Suprapubic skin (tissue), 4 donors: Measurements from ENCODE around the gene SUSD4. TPM values are rescaled to one million over a fixed set of nuclear protein-coding genes. Genes with fewer than 3 reads are reported as not detected.
"Not testable (repeated sequence)": the region's sequence is repeated elsewhere in the genome, so short reads cannot be mapped to it uniquely, and the experiment has no call there.

Source experiments
- DNase-seq, 2 donors: peaks; one replicate each; pipeline ENCODE4 v3.0.0-alpha.2; 2019; ENCODE audit warnings: low spot score in 2 of 2
- H3K27ac ChIP-seq: fragments of 200-600 bp; sonication (generic); one replicate; pipeline ENCODE4 v1.5.1; 2019
- H3K27me3 ChIP-seq: fragments of 200-600 bp; sonication (generic); one replicate; pipeline ENCODE4 v1.5.1; 2019
- H3K36me3 ChIP-seq: fragments of 200-600 bp; sonication (generic); one replicate; pipeline ENCODE4 v1.5.1; 2019
- H3K4me1 ChIP-seq: fragments of 200-600 bp; sonication (generic); one replicate; pipeline ENCODE4 v1.5.1; 2019
- H3K4me3 ChIP-seq: fragments of 200-600 bp; sonication (generic); one replicate; pipeline ENCODE4 v1.5.1; 2019; ENCODE audit warnings: mild to moderate bottlenecking
- H3K9me3 ChIP-seq: fragments of 200-600 bp; sonication (generic); one replicate; pipeline ENCODE4 v1.5.1; 2019
- EP300 ChIP-seq: sonication (generic); formaldehyde crosslinking; IDR thresholded peaks from one replicate; pipeline ENCODE4 v1.6.1; 2017; ENCODE audit warnings: antibody characterized with exemption
- POLR2A ChIP-seq, 2 donors: fragments of 450-650 bp; IDR thresholded peaks; one replicate each; pipeline ENCODE4 v1.6.1; 2017; ENCODE audit warnings: antibody characterized with exemption in 2 of 2, mild to moderate bottlenecking in 2 of 2, moderate library complexity in 2 of 2
- POLR2AphosphoS5 ChIP-seq, 3 donors: sonication (generic); formaldehyde crosslinking; IDR thresholded peaks; one replicate each; pipeline ENCODE4 v1.6.1; 2017; ENCODE audit warnings: antibody characterized with exemption in 3 of 3
- WGBS: methylation state at CpG from one replicate; pipeline ENCODE4 v1.1.5; 2018; 5-methylcytosine and 5-hydroxymethylcytosine counted together
- total RNA-seq, 4 donors: library from RNA; depleted of rRNA; stranded (reverse); fragments of >200 nt; gene quantifications; one replicate each; pipeline ENCODE4 v1.1.0, GENCODE V29; 2016
- TF ChIP-seq, protein P1 (sequence below), 2 donors: fragments of 200-600 bp in 1 of 2; fragments of 450-650 bp in 1 of 2; sonication (generic) in 1 of 2; IDR thresholded peaks; one replicate each; pipeline ENCODE4 v1.5.1; 2016 to 2019; ENCODE audit warnings: antibody characterized with exemption in 2 of 2, mild to moderate bottlenecking in 1 of 2, moderate library complexity in 1 of 2

SUSD4 gene
- total RNA-seq, 4 donors from 2014 or later, result 3.3 to 11.3 (median 6.7) TPM

DNA sequence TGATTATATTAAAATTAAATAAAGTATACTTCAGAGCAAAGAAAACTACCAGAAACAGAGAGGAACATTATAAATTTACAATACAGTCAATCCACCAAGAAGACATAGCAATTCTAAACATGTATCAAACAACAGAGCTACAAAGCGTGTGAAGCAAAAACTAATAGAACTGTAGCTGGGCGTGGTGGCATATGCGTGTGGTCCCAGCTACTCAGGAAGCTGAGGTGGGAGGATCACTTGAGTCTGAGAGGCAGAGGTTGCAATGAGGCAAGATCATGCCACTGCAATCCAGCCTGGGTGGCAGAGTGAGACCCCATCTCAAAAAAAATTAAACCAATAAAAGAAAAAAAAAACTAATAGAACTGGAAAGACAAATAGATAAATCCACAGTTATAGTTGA lies 41.5 kb upstream of the SUSD4 start:
- WGBS, result 83% methylated on average over 3 of the region's 3 CpGs
- TF ChIP-seq EP300 (no peak), POLR2A (IDR thresholded peaks at IDR 0.05) (no peak), POLR2AphosphoS5 (IDR thresholded peaks at IDR 0.05) (no peak)
- TF ChIP-seq, protein P1, sequence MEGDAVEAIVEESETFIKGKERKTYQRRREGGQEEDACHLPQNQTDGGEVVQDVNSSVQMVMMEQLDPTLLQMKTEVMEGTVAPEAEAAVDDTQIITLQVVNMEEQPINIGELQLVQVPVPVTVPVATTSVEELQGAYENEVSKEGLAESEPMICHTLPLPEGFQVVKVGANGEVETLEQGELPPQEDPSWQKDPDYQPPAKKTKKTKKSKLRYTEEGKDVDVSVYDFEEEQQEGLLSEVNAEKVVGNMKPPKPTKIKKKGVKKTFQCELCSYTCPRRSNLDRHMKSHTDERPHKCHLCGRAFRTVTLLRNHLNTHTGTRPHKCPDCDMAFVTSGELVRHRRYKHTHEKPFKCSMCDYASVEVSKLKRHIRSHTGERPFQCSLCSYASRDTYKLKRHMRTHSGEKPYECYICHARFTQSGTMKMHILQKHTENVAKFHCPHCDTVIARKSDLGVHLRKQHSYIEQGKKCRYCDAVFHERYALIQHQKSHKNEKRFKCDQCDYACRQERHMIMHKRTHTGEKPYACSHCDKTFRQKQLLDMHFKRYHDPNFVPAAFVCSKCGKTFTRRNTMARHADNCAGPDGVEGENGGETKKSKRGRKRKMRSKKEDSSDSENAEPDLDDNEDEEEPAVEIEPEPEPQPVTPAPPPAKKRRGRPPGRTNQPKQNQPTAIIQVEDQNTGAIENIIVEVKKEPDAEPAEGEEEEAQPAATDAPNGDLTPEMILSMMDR (IDR thresholded peaks at IDR 0.05), result no peak
- H3K9me3 ChIP-seq, result no peaks in the 10 kb centered on the region

DNA sequence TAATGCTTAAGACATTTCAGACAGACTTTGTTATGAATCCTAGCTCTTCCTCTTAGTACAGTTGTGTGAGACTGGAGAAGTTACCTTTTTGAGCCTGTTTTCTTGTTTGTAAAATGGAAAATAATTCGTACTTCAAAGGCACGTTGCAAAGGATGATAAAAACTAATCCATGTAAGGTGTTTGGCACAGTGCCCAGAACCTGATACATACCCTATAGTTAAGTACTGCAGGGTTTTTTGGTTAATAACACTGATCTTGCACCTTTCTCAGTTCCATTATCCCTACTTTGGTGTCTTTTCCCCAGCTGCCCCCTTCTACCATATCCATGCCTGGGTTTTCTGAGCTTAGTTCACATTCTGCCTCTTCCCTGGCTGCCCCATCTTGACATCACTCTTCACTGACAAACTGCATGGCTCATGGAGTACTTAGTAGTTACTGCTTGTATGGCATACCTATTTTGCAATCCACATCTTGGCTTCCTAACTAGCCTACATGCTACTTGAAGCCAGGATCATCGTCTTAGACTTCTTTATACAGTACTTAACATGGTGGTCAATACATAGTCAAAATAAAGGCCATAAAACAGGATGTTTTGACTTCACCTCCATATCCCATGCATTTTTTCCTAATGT lies 39.3 kb upstream of the SUSD4 start:
- DNase-seq, result no peak
- WGBS, result 67% methylated on average over 3 of the region's 3 CpGs
- no peaks in the 10 kb centered on the region for H3K36me3 ChIP-seq

More for the DNA sequence above, 41.5 kb upstream of the SUSD4 start:
- no peak overlapping the region for H3K27ac ChIP-seq
- H3K27me3 ChIP-seq, result no peaks in the 10 kb centered on the region
- no peaks in the 10 kb centered on the region for H3K36me3 ChIP-seq
- DNase-seq, result no peak
- H3K4me1 ChIP-seq, result no peaks in the 10 kb centered on the region
- H3K4me3 ChIP-seq, result no peak overlapping the region

DNA sequence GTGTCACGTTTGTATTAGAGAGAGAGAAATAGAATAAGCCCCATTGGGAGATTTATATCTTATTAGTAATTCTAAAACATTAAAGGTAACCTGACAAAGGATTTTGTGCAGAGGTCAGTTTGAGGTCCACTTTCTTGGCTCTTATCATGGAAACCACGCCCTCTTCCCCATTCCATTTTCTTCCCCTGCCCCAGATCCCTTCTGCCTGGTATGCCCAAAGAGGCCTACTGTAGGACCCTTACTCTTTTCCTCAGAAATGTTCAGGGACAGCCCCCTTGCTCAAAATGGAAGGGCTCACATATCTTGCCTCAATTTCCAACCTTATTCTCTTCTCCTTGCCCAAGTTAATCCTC lies 38.8 kb upstream of the SUSD4 start:
- Histone ChIP-seq H3K36me3 (no peaks in the 10 kb centered on the region), H3K27me3 (no peaks in the 10 kb centered on the region), H3K9me3 (no peaks in the 10 kb centered on the region), H3K4me1 (no peaks in the 10 kb centered on the region), H3K27ac (no peak overlapping the region), H3K4me3 (no peak overlapping the region)
- WGBS, result 69% methylated on average over 2 of the region's 2 CpGs
- no peak for DNase-seq
- TF ChIP-seq POLR2A (IDR thresholded peaks at IDR 0.05) (no peak), EP300 (no peak), POLR2AphosphoS5 (IDR thresholded peaks at IDR 0.05) (no peak)
- TF ChIP-seq, protein P1 (IDR thresholded peaks at IDR 0.05), result no peak

More for the DNA sequence above, 39.3 kb upstream of the SUSD4 start:
- no peaks in the 10 kb centered on the region for H3K27me3 ChIP-seq
- TF ChIP-seq POLR2A (IDR thresholded peaks at IDR 0.05), result no peak
- TF ChIP-seq EP300, result no peak
- TF ChIP-seq, protein P1 (IDR thresholded peaks at IDR 0.05), result no peak
- no peak for TF ChIP-seq POLR2AphosphoS5 (IDR thresholded peaks at IDR 0.05)
- no peaks in the 10 kb centered on the region for H3K4me1 ChIP-seq
- H3K4me3 ChIP-seq, result no peak overlapping the region
- H3K27ac ChIP-seq, result no peak overlapping the region
- no peaks in the 10 kb centered on the region for H3K9me3 ChIP-seq

DNA sequence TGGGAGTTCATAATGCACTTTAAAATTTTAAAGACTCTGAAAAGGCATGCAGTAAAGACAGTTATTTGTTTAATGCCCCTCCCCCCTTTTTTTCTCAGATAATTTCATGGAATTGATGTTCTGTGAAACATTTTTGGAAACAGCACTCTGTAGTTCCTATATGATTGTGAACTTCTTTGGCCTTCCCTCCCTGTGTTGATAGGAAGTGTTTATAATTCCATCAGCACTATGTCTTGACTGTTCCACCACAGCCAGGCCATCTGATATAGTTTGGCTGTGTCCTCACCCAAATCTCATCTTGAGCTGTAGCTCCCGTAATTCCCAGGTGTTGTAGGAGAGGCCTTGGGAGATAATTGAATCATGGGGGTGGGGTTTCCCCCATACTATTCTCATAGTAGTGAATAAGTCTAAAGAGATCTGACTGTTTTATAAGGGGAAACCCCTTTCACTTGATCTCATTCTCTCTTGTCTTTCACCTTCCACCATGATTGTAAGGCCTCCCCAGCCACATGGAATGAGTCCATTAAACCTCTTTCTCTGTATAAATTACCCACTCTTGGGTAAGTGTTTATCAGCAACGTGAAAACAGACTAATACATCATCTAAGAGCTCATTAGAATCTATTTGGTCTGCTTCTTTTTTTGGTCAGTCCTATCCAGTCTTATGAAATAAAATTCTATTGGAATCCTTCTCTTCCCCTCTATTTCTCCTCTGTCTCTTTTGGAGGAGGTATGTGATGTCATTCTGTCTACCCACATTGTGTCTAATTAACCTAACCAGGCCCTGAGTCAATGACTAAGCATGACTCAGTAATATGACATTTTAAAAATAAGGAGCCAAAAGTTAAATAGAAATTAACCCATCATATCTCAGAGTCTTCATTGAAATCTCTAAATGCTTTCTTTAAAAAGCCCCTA lies 38.2 kb upstream of the SUSD4 start:
- Histone ChIP-seq H3K36me3 (no peaks in the 10 kb centered on the region), H3K27ac (no peak overlapping the region), H3K4me1 (no peaks in the 10 kb centered on the region), H3K4me3 (no peak overlapping the region), H3K9me3 (no peaks in the 10 kb centered on the region), H3K27me3 (no peaks in the 10 kb centered on the region)
- no peak for DNase-seq
- TF ChIP-seq, protein P1 (IDR thresholded peaks at IDR 0.05), result no peak
- TF ChIP-seq POLR2A (IDR thresholded peaks at IDR 0.05) (no peak), POLR2AphosphoS5 (IDR thresholded peaks at IDR 0.05) (no peak), EP300 (no peak)
- WGBS, result 70% methylated on average over 2 of the region's 2 CpGs

DNA sequence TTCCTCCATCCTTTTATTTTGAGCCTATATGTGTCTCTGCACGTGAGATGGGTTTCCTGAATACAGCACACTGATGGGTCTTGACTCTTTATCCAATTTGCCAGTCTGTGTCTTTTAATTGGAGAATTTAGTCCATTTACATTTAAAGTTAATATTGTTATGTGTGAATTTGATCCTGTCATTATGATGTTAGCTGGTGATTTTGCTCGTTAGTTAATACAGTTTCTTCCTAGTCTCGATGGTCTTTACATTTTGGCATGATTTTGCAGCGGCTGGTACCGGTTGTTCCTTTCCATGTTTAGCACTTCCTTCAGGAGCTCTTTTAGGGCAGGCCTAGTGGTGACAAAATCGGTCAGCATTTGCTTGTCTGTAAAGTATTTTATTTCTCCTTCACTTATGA lies 35.4 kb upstream of the SUSD4 start:
- not testable (repeated sequence) for H3K4me3 ChIP-seq, H3K4me1 ChIP-seq, H3K27ac ChIP-seq, H3K27me3 ChIP-seq, H3K9me3 ChIP-seq, H3K36me3 ChIP-seq, DNase-seq
- no CpG with 5 or more reads among the region's 6 CpGs for WGBS
